Measurements from ENCODE around the gene NXNL2. TPM values are rescaled to one million over a fixed set of nuclear protein-coding genes. Genes with fewer than 3 reads are reported as not detected.

The NXNL2 gene
- total RNA-seq, 1 donor from 2014 or later, result not detected

DNA sequence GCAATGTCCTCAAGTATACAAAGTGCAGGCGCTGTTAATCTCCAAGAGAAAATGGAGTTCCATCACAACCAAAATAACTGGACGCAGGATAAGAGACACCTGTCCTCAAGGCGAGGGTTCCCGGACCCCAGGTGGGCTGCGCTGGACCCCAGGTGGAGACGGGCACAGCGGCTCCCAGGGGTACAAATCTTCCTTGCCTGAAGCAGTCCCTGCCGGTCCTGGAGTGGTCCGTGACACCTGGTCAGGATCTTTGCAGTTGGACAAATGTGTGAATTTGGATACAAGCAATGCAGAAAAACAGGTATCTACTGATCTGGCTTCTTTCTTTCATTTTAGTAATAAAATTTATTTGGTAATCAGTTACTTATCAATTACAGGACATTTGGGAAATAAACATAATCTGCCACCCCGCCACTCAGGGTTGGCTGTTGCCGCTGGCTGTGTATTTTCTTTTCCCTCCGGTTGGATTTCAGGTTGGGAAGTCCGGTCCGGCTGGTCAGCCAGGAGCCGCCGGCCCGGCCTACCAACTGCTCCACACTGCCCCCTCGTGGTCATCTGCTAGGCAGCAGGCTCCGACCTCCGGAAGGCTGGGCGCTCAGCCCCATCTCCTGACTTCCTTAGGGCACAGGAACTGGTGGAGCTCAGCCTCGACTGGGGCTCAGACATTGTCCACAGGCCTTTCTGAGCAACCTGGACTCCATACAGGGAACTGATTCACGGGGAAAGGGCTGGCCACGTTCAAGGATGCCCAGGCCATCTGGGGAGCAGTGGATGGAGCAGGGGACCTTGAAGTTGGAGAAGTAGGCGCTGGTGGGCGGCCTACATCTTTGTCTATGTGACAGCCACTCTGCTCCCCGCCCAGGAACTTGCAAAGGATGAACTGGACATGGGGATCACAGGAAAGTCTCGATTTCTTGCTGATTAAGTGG is 43.4 kb downstream of the NXNL2 start:
- DNase-seq (ENCODE audit: low spot score), result peak; percentile 85
- ATAC-seq, result peak; percentile 100

DNA sequence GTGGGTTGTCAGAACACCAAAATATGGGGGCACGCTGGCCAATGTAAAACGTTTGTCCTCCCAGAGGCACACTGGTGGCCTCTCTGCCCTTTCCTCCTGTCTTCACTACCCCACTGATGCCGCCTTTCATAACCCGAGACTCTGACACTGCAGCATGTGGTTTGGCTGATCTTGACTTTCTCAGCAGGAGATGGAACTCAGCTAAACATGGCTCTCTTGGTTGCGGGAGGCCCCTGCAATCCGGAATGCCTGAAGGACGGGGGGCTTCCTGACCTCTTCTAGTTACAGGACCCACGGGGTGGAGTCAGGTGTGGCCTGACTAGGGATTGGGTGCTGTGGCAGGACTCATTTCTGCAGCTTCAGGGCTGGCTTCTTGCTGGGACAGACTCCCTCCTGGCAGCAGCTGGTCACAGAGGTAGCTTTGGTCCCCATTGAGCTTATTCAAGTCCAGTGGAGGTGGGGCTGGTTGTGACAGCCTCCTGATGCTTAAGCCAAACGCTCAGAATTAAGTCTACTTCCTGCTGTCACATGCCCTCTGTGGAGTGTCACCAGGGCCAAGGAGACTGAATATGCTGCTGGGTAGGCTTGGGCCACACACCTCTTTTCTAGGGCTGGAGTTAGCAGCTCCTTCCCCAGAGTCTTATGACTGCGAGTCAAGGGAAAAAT is 44.2 kb downstream of the NXNL2 start:
- DNase-seq (ENCODE audit: low spot score), result no peak

DNA sequence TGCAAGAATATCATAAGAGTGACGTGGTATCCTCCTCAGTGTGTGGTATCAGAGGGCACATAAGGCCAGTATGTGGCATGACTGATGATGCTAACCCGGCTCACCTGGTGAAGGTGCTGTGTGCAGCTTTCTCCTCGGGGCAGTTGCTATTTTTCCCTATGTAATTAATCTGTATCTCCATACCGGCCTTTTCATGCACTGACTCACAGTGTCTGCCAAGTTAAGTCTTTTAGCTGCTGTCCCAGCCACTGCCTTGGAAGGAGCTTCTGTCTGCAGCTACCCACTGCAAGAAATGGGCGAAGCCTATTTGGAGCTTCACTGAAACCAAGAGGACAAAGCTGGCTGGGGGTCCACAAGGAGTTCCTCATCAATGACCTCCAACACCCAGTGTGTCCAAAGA is 46.0 kb downstream of the NXNL2 start:
- DNase-seq (ENCODE audit: low spot score) (no peak), ATAC-seq (no peak)

More for the DNA sequence above, 44.2 kb downstream of the NXNL2 start:
- no peak for ATAC-seq

DNA sequence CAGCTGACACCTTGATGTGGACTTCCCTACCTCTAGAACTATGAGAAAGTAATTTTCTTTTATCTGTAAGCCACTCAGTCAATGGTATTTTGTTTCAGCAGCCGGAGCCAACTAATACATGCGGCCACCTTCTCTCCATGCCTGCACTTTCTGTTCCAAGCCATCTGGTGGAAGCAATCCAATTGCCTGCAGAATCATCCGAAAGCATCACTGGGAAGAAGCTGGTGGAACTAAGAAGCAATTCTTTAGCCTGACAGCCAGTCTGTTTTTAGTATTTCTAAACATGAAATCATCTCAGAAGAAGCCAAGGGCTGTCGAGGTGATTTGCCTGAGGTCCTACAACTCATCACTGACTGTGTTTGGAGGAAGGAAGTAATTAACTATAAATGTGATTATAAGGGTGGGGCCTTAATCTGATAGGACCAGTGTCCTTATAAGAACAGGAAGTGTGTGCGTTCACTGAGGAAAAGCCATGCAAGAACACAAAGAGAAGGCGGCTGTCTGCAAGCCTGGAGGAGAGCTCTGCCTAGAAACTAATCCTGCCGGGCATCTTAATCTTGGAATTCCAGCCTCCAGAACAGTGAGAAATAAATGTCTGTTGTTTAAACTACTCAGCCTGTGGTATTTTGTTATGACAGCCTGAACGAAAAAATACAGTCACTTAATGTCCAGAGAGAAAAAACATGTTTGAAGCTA is 49.1 kb downstream of the NXNL2 start:
- ATAC-seq (no peak), DNase-seq (ENCODE audit: low spot score) (no peak)

DNA sequence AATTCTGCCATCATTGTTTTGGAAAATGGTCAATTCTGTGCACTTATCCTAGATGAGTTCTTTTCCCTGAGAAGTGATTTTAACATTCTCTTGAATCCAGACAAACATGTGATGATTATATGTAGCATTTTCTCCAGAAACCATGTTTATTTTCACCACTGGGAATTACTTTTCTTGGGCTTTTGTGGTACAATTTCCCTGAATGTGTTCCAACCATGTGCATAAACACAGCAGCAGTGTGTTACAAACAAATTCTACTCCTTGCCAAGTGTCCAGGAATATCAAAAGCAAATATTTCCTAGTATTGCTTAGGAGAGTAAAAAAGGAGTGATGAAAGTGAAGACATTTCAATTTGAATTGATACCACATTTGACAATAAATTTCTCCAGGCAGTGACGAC is 50.4 kb downstream of the NXNL2 start:
- ATAC-seq (no peak), DNase-seq (ENCODE audit: low spot score) (no peak)

DNA sequence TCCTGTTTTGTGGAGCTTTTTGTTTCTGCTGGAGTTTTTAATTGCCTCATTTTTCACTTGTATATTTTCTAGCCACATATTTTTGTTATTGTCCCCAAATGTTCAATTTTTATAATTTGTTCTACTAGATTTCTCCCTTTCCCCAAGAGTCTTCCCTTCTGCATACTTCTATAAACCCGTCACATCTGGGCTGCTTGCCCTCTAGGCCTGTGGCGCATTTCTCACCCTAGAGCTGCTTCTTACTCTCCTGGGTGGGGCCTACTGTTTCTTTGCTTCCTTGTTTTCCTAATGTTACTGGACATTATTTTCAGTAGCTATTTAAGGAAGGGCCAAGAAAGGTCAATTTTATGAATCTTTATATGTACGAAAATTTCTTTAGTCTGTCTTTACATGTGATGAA is 51.5 kb downstream of the NXNL2 start:
- DNase-seq (ENCODE audit: low spot score) (no peak), ATAC-seq (no peak)

DNA sequence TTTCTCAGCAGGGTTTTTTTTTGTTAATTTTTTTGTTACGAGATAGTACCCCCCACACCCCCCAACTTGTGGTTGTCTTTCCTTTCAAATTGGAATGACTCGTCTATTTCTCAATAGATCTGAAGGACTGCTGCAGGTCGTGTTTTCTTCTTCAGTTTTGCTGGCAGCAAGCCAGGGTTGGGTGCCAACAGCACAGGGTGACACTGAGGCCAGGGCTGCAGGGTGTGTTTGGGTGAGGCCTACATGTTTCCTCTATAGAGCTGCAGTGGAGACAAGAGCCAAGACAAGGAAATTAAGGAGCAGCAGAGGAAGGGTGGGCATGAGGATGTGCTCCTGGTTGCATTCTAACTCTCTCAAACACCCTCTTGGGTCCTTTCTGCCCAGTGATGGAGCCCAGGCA is 52.2 kb downstream of the NXNL2 start:
- DNase-seq (ENCODE audit: low spot score), result no peak

DNA sequence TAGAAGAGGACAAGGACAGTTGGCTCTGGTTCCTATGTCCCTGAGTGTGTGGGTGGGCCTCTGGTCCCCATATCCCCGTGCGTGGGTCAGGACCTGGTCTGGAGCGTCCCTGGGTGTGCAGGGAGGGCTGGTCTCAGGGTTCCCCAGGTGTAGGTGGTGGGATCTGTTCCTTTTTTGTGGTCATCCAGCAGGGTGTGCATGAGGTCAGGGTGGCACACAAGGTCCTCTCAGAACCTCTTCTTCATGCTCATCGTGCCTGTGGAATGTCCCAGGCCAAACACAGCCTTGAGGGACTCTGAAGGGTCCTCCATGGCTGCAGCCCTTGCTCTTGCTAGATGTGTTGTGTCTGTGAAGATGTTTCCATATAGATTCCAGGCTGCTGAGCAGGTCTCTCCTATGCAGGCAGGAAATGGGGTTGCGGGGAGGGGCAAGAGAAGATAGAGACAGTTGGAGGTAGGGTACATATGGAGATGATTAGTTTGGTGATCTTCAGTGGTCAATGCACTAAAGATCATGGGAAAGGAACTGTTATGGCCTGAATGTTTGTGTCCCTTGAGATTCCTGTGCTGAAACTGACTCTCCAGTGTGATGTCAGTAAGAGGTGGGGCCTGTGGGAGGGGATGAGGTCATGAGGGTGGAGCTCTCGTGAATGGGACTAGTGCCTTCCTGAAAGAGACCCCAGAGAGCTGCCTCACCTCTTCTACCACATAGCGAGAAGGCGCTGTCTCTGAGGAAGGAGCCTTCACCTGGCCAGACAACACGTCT is 53.1 kb downstream of the NXNL2 start:
- DNase-seq (ENCODE audit: low spot score) (no peak), ATAC-seq (no peak)

More for the DNA sequence above, 52.2 kb downstream of the NXNL2 start:
- ATAC-seq, result no peak

DNA sequence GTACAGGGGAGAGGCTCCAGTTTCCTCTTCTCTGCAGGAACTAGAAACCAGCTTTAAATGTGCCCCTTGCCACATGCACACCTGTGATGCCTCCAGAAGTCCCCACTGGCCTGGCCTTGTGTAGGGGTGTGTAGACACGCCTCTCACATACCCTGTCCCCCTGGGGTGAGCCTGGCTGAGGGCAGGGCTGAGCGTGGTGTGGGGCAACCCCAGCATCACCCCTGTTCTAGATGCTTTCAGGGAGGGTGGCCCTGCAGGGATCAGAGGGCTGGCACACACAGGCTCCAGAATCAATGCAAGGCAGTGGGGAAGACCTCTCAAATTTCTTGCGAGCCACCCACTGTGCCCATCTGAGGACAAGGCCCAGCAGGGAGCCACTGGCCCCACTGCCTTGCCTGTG is 54.7 kb downstream of the NXNL2 start:
- DNase-seq (ENCODE audit: low spot score), result no peak
- ATAC-seq, result no peak

DNA sequence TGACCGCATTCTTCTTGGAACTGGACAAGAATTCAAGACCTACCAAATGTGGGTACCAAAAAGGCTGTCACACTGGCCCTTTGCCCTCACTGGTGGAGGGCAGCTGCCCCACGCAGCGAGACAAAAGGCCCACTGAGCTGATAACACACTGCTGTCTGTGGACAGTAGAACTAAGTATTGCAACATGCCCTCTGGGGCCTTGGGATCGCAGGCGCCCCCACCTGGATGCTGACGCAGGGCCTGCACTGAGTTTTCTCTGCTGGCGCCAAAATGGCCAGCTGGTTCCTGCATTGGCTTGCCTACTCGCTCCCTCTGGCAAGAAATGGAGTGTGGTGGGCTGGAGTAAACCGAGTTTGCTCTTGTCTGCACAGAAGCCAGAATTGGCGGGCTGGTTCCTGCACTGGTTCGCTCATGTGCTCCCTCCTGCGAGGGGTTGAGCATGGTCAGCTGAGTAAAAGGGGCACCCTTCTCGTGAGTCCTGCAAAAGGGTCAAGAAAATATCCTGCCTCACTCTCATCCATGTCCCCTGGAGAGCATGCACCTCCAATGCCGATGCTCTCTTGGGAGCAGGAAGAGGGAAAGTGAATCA is 55.7 kb downstream of the NXNL2 start:
- ATAC-seq, result no peak
- no peak for DNase-seq (ENCODE audit: low spot score)

DNA sequence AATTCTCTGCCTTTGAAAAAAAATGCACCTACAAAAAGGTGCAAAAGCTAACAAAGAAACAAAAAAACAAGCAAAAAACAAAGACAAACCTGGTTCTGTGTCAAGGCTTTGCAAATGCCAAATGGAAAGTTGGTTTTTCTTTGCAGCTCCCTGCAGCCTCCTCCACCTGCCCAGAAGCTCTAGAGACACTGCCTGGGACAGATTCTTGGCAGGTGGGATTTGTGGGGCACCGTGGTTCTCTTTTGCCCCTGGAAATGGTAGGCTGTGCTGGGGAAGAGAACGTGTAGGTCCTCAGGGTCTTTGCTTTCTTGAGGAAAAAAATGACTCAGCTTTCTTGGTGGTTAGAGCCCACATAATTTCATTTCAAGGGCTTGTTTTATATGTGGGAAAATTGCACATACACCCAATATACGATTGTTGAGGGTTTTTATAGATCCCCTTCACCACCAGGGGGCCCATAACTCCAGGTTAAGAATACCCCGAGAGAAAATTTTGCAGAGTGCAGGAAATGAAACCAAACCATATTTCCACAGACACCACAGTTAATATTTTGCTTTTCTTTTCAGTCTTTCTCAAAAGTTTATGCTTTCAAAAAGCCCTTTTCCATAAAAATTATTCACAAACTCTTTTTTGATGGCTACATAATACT is 58.7 kb downstream of the NXNL2 start:
- DNase-seq (ENCODE audit: low spot score), result no peak
- ATAC-seq, result peak; percentile 84

Other genes with a start within 250 kb of the NXNL2 start
- 18.3 TPM for gene SPIN1, start 146.7 kb upstream of the NXNL2 start, total RNA-seq

All from left lobe of liver (tissue), 2 donors.